ENCODE data around the gene RBM18.

RBM18 gene

DNA sequence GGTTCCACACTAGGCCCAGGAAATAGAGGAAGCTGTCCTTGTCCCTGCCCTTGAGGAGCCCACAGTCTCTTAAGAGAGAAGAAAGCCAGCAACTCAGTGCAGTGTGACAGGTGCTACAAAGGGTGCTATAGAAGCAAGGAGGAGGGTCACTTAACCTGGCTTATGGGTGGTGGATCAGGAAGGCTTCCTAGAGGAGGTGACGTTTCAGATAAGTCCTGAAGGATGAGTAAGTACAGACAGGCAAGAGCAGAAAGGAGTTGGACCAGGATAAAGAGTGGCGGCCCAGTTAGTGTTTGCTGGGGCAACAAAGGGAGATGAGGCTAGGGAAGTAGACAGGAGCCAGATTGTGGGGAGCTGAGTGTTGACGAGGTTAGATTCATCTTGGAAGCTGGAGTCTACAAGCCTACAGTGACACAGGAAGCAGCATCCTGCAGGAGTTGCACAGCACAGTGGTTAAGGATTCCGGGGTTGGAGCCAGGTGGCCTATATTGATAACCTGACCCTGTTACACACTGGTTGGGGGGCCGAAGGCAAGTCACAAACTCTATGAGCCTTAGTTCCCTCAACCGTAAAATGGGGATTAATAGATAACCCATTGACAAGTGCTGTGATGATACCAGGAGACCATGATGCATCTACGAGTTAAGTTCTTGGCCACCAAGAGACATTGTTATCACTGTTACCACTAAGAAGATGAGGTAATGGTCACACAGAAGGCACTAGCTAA is 30.5 kb downstream of the RBM18 start:
- ChIA-PET CTCF (interaction anchor here (0.6 kb wide), 2 partner anchors 53 to 93 kb away, joined by 4 to 5 read pairs; no protein-coding TSS in a partner anchor), POLR2A (ENCODE audit: low non-redundant PET) (no interaction called here)

DNA sequence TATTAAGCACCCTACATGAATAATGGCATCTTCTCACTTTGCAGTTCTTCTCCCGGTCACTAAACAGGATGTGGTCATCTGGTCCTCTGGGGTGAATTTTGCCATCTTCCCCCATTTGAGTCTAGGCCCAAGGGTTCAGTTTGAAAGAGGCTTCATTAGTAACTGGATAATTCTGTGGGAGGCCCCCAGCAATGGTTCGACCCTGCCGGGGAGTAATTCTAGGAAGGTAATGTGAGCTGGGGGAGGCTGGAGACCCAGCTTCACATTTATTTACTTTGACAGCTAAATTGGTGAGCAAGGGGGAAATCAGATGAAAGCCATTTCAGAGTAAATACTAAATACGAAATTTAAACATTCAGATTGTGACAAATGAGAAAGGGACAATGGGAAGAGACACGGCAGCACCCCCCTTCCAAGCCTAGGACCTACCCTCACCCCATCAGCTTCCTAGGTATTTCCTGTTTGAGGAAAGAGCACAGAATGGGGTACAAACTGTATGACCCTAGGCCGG is 31.8 kb downstream of the RBM18 start:
- CTCF ChIA-PET: no interaction called here
- no peak for TF ChIP-seq CTCF (conservative IDR thresholded peaks at IDR 0.05; ENCODE audit: low read depth)
- H3K27ac ChIP-seq: no peak overlapping the region
- POLR2A ChIA-PET (ENCODE audit: low non-redundant PET): no interaction called here
- no peak for DNase-seq (ENCODE audit: low spot score)

More for the DNA sequence above, 30.5 kb downstream of the RBM18 start:
- DNase-seq (ENCODE audit: low spot score): no peak
- no peak for TF ChIP-seq CTCF (conservative IDR thresholded peaks at IDR 0.05; ENCODE audit: low read depth)
- H3K27ac ChIP-seq: no peak overlapping the region

DNA sequence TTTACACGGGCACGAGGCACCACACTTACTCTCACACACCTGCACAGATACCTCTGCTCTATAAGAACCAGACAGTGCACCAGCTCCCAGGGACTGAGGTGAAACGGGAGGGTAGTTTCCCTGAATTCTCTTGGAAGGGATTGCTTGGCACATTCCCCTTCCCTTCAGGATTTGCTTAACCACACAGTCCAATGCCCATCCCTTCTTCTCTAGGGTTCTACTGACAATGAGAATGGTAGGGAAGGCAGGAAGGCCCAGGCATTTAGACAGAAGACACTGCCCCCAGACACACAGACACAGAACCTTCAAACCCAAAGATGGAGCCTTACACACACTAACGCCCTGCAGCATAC is 35.2 kb downstream of the RBM18 start:
- H3K27ac ChIP-seq: peak overlapping the region; percentile 17; the same call in 1 of the 2 replicates
- TF ChIP-seq CTCF (conservative IDR thresholded peaks at IDR 0.05; ENCODE audit: low read depth): no peak
- DNase-seq (ENCODE audit: low spot score): no peak
- ChIA-PET POLR2A (ENCODE audit: low non-redundant PET) (no interaction called here), CTCF (no interaction called here)

DNA sequence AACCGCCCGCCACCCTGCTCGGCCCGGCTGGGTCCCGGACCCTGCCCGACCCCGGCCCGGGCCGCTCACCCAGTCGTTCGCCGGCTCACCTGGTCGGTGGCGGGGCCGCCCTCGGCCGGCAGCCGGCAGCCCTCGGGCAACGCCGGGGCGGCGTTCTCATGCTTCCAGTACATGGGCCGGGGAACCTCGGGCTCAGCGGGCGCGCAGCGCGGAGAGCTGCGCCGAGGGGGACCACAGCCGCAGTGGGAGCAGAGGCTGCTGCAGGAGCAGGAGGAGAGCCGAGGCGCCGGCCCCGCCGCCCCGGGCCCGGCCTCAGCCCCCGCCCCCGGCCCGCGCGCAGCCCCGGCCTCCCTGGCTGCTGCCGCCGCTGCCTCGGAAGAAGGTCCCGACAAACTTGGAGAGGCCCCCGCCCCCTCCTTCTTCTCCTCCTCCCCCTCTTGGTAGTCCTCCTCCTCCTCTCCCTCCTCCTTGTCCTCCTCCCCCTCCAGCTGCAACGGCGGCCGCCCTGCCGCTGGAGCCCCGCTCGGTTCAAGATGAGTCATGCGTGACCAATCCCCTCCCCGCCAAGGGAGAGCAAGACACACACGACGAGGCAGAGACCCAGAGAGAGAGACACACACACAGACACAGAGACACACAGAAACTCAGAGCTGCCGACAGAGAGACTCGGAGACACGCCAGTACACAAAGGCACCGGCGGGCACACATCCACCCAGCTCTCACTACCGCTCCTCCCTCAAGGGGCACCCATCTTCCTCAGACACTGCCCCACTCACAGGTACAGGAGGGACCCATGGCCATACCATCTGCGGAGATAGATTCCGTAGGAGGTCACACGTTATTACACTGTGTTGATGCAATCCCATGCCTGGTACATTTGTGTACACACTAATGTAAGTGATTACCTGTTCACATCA is 35.8 kb downstream of the RBM18 start, which contains the start of gene LHX6:
TSS of gene LHX6 (minus strand) at position 390 of the 917 bp plus-strand sequence. CDS start at position 173, 217 bp downstream.
- ChIA-PET POLR2A (ENCODE audit: low non-redundant PET) (no interaction called here), CTCF (interaction anchor here (0.7 kb wide), 1 partner anchor 14 kb away, joined by 3 read pairs; no protein-coding TSS in a partner anchor)
- H3K27ac ChIP-seq: peak within 1 kb of the TSS; percentile 17; the same call in 1 of the 2 replicates
- peak; percentile 69 for DNase-seq (ENCODE audit: low spot score)
- TF ChIP-seq CTCF (conservative IDR thresholded peaks at IDR 0.05; ENCODE audit: low read depth): no peak

DNA sequence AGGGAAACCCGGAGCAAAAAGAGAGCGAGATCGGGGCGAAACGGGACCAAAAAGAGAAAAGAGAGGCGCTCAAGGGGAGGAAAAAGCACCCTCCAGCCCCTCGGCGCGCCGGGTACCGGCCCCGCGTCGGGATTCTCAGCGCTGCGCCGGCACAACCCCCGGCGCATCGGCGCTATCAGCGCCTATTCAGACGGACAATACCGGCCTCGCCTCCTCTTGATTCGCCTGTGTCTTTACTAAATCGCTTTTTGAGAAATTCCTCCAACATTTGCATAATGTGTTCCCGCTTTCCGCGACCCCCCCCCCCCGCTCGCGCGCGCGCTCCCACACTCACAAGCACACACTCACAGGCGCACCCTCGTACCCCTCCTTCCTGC is 36.5 kb downstream of the RBM18 start:
- peak; percentile 55 for DNase-seq (ENCODE audit: low spot score)
- no peak overlapping the region for H3K27ac ChIP-seq
- POLR2A ChIA-PET (ENCODE audit: low non-redundant PET): no interaction called here
- CTCF ChIA-PET: no interaction called here
- no peak for TF ChIP-seq CTCF (conservative IDR thresholded peaks at IDR 0.05; ENCODE audit: low read depth)

- no peak; the same call in 1 of the 2 replicates for TF ChIP-seq CTCF (conservative IDR thresholded peaks at IDR 0.05; ENCODE audit: low read depth)
- ChIA-PET POLR2A (ENCODE audit: low non-redundant PET) (no interaction called here), CTCF (no interaction called here)
- H3K27ac ChIP-seq: no peak overlapping the region
- DNase-seq (ENCODE audit: low spot score): no peak
Measured at GRCh38 chr9:122227575-122227900, 37.1 kb downstream of the RBM18 start.

All from RWPE1 (cell line).